OCI-LY1 (cell line): ENCODE results near the gene COL9A3.

ENCODE experiments used
- H2AFZ ChIP-seq: fragments of 200-600 bp; sonication (generic), shearing (Covaris generic); 2 replicates; pipeline ENCODE4 v1.6.0; 2014; ENCODE audit warnings: antibody characterized with exemption, mild to moderate bottlenecking, low read length
- H3F3A ChIP-seq: fragments of 200-600 bp; sonication (generic), shearing (Covaris generic); 2 replicates; pipeline ENCODE4 v1.6.0; 2014; ENCODE audit warnings: mild to moderate bottlenecking, antibody characterized with exemption, low read length, moderate library complexity; ENCODE audit not compliant: insufficient read depth
- H3K27ac ChIP-seq: fragments of 200-600 bp; sonication (generic); 2 replicates; pipeline ENCODE4 v1.5.1; 2014; ENCODE audit warnings: low read length, mixed run types, mild to moderate bottlenecking, low read depth; ENCODE audit not compliant: poor library complexity, severe bottlenecking
- H3K27me3 ChIP-seq: fragments of 200-600 bp; sonication (generic); 2 replicates; pipeline ENCODE4 v1.6.0; 2014; ENCODE audit warnings: antibody characterized with exemption, mild to moderate bottlenecking, low read length, moderate library complexity; ENCODE audit not compliant: insufficient read depth
- H3K36me3 ChIP-seq: fragments of 200-600 bp; sonication (generic); 2 replicates; pipeline ENCODE4 v1.6.1; 2014; ENCODE audit warnings: mild to moderate bottlenecking, antibody characterized with exemption, low read length, moderate library complexity, mixed read lengths; ENCODE audit not compliant: insufficient read depth
- H3K4me1 ChIP-seq: fragments of 200-600 bp; sonication (generic); 2 replicates; pipeline ENCODE4 v1.5.1; 2014; ENCODE audit warnings: mild to moderate bottlenecking, low read length, moderate library complexity; ENCODE audit not compliant: insufficient read depth, severe bottlenecking
- H3K4me2 ChIP-seq: fragments of 200-600 bp; sonication (generic), shearing (Covaris generic); 2 replicates; pipeline ENCODE4 v1.6.1; 2014; ENCODE audit warnings: low read length
- H3K4me3 ChIP-seq: fragments of 200-600 bp; sonication (generic); 2 replicates; pipeline ENCODE4 v1.5.1; 2014; ENCODE audit warnings: low read length, low read depth, mild to moderate bottlenecking, mixed read lengths; ENCODE audit not compliant: poor library complexity, severe bottlenecking
- H3K79me2 ChIP-seq: fragments of 200-600 bp; shearing (Covaris generic); 2 replicates; pipeline ENCODE4 v1.6.1; 2016; ENCODE audit warnings: mixed run types, low read length, mixed read lengths; ENCODE audit not compliant: insufficient read depth
- H3K9ac ChIP-seq: fragments of 200-600 bp; sonication (generic), shearing (Covaris generic); 2 replicates; pipeline ENCODE4 v1.6.1; 2014; ENCODE audit warnings: mild to moderate bottlenecking, low read length, mixed read lengths
- H3K9me2 ChIP-seq: fragments of 200-600 bp; sonication (generic), shearing (Covaris generic); 2 replicates; pipeline ENCODE4 v1.6.1; 2014; ENCODE audit warnings: low read depth, mild to moderate bottlenecking, low read length, mixed read lengths
- H3K9me3 ChIP-seq: fragments of 200-600 bp; shearing (Covaris generic); 2 replicates; pipeline ENCODE4 v1.6.1; 2014; ENCODE audit warnings: low read length, mixed read lengths
- H4K20me1 ChIP-seq: fragments of 200-600 bp; sonication (generic), shearing (Covaris generic); 2 replicates; pipeline ENCODE4 v1.6.0; 2016; ENCODE audit warnings: mild to moderate bottlenecking, low read length; ENCODE audit not compliant: insufficient read depth
- EZH2 ChIP-seq: fragments of 200-600 bp; sonication (generic), shearing (Covaris generic); IDR thresholded peaks from 2 replicates; pipeline ENCODE4 v1.8.0; 2017; ENCODE audit warnings: borderline replicate concordance, mixed run types, mild to moderate bottlenecking, antibody characterized with exemption, low read length, moderate library complexity, mixed read lengths
- TF ChIP-seq, protein P1 (sequence below): fragments of 200-600 bp; sonication (generic), shearing (Covaris generic); IDR thresholded peaks from 2 replicates; pipeline ENCODE4 v1.5.1; 2017; ENCODE audit warnings: mild to moderate bottlenecking, antibody characterized with exemption, low read length, moderate library complexity, mixed read lengths

The COL9A3 gene

DNA sequence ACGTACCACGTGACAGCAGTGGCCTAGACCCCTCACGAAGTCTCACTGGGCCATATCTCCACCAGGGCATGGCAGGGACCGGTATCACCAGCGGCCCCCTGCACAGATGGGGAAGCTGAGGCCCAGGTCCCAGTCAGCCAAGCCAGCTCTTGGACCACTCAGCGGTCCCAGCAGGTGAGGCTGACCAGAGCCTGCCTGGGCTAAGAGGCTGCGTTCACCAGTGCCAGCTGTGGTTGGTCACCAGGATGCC, 23.2 kb upstream of the COL9A3 start:
- Histone ChIP-seq H3K27ac (peak overlapping the region; percentile 69), H3K9ac (peak overlapping the region; percentile 54; the same call in 1 of the 2 replicates), H3K4me1 (peaks cover 31% of the 10 kb centered on the region)

DNA sequence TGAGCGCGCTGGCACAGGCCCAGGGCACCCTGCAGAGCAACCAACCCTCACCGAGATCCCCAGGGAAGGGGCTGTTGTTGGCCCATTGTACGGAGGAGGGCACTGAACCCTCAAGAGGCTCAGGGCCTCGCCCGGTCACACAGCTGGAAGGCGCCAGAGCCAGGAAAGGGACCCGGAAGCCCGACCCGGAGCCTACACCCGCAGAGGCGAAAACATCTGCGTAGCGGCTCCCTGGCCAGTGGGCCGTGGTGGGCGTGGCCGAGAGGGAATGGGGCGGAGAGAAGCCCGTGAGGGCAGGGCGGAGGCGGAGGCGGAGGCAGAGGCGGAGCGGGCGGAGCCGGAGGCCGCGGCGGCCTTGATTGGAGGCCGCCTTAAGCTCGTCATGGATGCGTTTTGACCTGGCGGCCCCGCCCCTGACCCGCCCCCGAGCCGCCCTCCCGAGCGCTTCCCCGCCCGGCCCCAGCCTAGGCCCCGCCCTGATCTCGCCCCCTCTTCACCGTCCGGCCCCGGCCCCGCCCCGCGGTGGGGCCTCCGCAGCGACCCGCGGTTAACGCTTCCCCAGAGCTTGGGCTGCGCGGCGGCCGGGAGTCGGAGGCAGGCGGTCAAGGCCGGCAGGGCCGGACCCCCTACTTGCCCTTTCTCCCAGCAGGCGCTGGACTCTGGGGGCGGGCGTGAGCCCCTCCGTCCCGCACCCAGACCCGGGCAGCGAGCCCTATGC, 22.7 kb upstream of the COL9A3 start:
- no peak overlapping the region for H2AFZ ChIP-seq
- peak overlapping the region; percentile 83 for H3K4me2 ChIP-seq
- no peak for TF ChIP-seq EZH2
- TF ChIP-seq, protein P1, sequence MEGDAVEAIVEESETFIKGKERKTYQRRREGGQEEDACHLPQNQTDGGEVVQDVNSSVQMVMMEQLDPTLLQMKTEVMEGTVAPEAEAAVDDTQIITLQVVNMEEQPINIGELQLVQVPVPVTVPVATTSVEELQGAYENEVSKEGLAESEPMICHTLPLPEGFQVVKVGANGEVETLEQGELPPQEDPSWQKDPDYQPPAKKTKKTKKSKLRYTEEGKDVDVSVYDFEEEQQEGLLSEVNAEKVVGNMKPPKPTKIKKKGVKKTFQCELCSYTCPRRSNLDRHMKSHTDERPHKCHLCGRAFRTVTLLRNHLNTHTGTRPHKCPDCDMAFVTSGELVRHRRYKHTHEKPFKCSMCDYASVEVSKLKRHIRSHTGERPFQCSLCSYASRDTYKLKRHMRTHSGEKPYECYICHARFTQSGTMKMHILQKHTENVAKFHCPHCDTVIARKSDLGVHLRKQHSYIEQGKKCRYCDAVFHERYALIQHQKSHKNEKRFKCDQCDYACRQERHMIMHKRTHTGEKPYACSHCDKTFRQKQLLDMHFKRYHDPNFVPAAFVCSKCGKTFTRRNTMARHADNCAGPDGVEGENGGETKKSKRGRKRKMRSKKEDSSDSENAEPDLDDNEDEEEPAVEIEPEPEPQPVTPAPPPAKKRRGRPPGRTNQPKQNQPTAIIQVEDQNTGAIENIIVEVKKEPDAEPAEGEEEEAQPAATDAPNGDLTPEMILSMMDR, result no peak
- peaks cover 10% of the 10 kb centered on the region for H3K36me3 ChIP-seq
- H3K9me3 ChIP-seq, result no peaks in the 10 kb centered on the region
- H3K4me3 ChIP-seq, result peak overlapping the region; percentile 67
- H3K27ac ChIP-seq, result peak overlapping the region; percentile 90
- no peaks in the 10 kb centered on the region for H3K9me2 ChIP-seq
- H3K9ac ChIP-seq, result peak overlapping the region; percentile 78
- H3K27me3 ChIP-seq, result 0 out of 2 replicates have a peak, but pooled peaks cover 2% of the 10 kb centered on the region
- no peaks in the 10 kb centered on the region for H3K79me2 ChIP-seq
- peaks cover 31% of the 10 kb centered on the region for H3K4me1 ChIP-seq
- no peaks in the 10 kb centered on the region for H4K20me1 ChIP-seq
- H3F3A ChIP-seq, result no peaks in the 10 kb centered on the region

More for the DNA sequence above, 23.2 kb upstream of the COL9A3 start:
- H3F3A ChIP-seq, result no peaks in the 10 kb centered on the region
- no peaks in the 10 kb centered on the region for H4K20me1 ChIP-seq
- peak overlapping the region; percentile 77 for H3K4me2 ChIP-seq
- no peaks in the 10 kb centered on the region for H3K9me3 ChIP-seq
- H2AFZ ChIP-seq, result no peak overlapping the region
- peaks cover 5% of the 10 kb centered on the region for H3K36me3 ChIP-seq
- no peaks in the 10 kb centered on the region for H3K79me2 ChIP-seq
- TF ChIP-seq EZH2, result no peak
- TF ChIP-seq, protein P1, result no peak
- no peaks in the 10 kb centered on the region for H3K9me2 ChIP-seq
- 0 out of 2 replicates have a peak, but pooled peaks cover 7% of the 10 kb centered on the region for H3K27me3 ChIP-seq
- peak overlapping the region; percentile 53 for H3K4me3 ChIP-seq

DNA sequence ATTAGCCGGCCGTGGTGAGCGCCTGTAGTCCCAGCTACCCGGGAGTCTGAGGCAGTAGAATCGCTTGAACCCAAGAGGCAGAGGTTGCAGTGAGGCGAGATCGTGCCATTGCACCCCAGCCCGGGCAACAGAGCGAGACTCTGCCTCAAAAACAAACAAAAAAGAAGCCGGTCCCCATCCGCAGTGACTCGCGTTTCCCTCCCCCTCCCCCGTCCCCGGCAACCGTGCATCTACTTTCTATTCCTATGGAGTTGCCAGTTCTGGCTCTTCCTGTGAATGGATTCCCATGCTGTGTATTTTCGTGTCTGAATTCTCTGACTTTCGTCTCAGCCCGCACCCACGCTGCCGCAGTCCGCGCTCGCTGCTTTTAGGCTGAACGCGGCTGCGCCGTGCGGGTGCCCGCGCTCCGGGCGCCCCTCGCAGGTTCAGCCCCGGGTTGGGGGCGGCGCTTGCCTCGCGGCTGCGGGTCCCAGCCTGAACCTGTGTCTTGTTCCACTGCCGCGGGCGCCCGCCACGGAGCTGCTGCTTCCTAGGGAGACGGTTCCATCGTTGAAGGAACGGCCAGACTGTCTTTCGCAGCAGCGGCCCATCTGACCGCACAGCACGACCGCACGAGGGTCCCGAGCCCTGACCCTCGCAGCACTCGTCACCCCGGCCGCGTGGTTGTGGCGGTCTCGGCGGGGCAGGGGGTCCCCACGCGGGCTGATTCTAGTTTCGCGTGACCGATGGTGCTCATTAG, 21.7 kb upstream of the COL9A3 start:
- Histone ChIP-seq H3K4me2 (peak overlapping the region; percentile 83), H3F3A (no peaks in the 10 kb centered on the region), H3K27me3 (no peaks in the 10 kb centered on the region), H2AFZ (no peak overlapping the region), H3K9ac (peak overlapping the region; percentile 78), H4K20me1 (no peaks in the 10 kb centered on the region), H3K9me3 (no peaks in the 10 kb centered on the region), H3K9me2 (no peaks in the 10 kb centered on the region), H3K27ac (peak overlapping the region; percentile 90), H3K4me3 (peak overlapping the region; percentile 67), H3K79me2 (no peaks in the 10 kb centered on the region), H3K36me3 (peaks cover 20% of the 10 kb centered on the region), H3K4me1 (peaks cover 31% of the 10 kb centered on the region)
- no peak for TF ChIP-seq EZH2
- TF ChIP-seq, protein P1, result no peak
